EL (cell line): ENCODE measurements around the gene PPP1R37.

Experiments
- DNase-seq: peaks from one replicate; pipeline ENCODE4 v3.0.0-alpha.2; 2016

PPP1R37 gene, protein sequence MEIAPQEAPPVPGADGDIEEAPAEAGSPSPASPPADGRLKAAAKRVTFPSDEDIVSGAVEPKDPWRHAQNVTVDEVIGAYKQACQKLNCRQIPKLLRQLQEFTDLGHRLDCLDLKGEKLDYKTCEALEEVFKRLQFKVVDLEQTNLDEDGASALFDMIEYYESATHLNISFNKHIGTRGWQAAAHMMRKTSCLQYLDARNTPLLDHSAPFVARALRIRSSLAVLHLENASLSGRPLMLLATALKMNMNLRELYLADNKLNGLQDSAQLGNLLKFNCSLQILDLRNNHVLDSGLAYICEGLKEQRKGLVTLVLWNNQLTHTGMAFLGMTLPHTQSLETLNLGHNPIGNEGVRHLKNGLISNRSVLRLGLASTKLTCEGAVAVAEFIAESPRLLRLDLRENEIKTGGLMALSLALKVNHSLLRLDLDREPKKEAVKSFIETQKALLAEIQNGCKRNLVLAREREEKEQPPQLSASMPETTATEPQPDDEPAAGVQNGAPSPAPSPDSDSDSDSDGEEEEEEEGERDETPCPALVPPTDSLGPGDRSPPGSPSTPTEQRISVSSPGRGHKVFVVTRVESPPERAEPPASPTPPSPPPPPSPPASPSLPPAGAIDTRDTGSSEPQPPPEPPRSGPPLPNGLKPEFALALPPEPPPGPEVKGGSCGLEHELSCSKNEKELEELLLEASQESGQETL

GRCh38 chr19:45092747-45093678, at the start of gene PPP1R37:
TSS of gene PPP1R37 (plus strand) at chr19:45093179. CDS start at chr19:45093326, 147 bp downstream.
- DNase-seq, result peak; percentile 96

GRCh38 chr19:45045671-45046353, 47.2 kb upstream of the PPP1R37 start:
- DNase-seq, result no peak

GRCh38 chr19:45046355-45046754, 46.6 kb upstream of the PPP1R37 start:
- no peak for DNase-seq

DNA sequence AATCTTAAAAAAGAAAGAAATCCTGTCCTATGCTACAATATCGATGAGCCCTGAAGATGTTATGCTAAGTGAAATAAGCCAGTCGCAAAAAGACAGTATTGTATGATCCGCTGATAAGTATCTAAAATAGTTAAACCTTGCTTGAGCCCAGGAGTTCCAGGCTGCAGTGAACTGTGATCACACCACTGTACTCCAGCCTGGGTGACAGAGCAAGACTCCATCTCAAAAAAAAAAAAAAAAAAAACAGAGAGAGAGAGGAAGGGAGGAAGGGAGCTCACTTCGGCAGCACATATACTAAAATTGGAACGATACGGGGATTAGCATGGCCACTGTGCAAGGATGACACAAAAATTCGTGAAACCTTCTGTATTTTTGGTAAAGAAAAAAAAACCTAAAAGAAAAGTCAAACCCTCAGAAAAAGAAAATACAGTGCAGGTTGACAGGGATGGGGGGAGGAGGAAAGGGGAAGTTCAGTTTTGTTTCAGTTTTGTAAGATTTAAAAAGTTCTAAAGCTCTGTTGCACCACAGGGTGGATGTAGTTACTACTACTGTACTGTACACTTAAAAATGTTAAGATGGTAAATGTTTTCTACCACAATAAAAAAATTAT, 45.7 kb upstream of the PPP1R37 start:
- no peak for DNase-seq

- no peak for DNase-seq
These were observed 43.8 kb upstream of the PPP1R37 start for GRCh38 chr19:45049073-45049736.

DNA sequence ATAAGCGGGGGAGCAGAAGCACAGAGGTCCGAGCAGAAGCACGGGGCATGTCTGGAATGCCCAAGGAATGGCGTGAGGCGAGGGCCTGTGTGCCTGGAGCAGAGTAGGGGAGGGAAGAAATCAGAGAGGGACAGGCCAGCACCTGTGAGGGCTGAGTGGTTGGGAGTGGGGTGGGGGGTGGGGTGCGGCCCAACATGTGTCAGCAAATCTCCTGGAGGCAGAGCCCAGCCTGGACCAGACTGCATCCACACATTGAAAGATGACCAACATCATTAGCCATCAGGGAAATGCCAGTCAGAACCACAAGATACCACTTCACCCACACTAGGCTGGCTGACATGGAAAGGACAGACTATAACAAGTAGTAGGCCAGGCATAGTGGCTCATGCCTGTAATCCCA, 42.9 kb upstream of the PPP1R37 start:
- no peak for DNase-seq

GRCh38 chr19:45051929-45052579, 40.9 kb upstream of the PPP1R37 start:
- DNase-seq, result no peak

GRCh38 chr19:45056831-45057230, 36.1 kb upstream of the PPP1R37 start:
- DNase-seq, result no peak

GRCh38 chr19:45057444-45057843, 35.5 kb upstream of the PPP1R37 start:
- DNase-seq, result no peak

GRCh38 chr19:45058622-45059159, 34.3 kb upstream of the PPP1R37 start:
- no peak for DNase-seq

GRCh38 chr19:45059258-45059965, 33.6 kb upstream of the PPP1R37 start:
- DNase-seq, result peak; percentile 76

GRCh38 chr19:45061965-45062364, 31.0 kb upstream of the PPP1R37 start:
- no peak for DNase-seq

- DNase-seq, result no peak
These were observed 28.9 kb upstream of the PPP1R37 start for GRCh38 chr19:45063851-45064801.

- DNase-seq, result no peak
These were observed 25.9 kb upstream of the PPP1R37 start for GRCh38 chr19:45066921-45067661.

GRCh38 chr19:45068041-45068440, 24.9 kb upstream of the PPP1R37 start:
- no peak for DNase-seq

GRCh38 chr19:45069056-45069455, 23.9 kb upstream of the PPP1R37 start:
- DNase-seq, result peak; percentile 22

DNA sequence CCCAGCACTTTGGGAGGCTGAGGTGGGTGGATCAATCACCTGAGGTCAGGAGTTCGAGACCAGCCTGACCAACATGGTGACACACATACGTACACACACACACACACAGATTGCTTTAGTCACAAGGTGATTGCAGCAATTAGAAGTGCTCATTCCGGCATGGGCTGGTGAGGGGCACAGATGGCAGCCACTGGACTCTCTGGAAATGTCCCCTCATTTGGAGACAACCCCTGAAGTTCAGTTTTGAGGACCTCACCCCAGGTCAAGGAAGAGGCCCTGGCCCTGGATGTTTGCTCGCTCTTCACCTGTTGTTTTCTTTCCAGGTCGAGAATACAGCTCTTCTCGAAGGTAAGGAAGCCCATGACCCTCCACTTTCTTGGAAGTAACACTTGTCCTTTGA, 22.8 kb upstream of the PPP1R37 start:
- DNase-seq, result no peak
